Measurements from ENCODE around the gene HOXB9.

HOXB9 gene

DNA sequence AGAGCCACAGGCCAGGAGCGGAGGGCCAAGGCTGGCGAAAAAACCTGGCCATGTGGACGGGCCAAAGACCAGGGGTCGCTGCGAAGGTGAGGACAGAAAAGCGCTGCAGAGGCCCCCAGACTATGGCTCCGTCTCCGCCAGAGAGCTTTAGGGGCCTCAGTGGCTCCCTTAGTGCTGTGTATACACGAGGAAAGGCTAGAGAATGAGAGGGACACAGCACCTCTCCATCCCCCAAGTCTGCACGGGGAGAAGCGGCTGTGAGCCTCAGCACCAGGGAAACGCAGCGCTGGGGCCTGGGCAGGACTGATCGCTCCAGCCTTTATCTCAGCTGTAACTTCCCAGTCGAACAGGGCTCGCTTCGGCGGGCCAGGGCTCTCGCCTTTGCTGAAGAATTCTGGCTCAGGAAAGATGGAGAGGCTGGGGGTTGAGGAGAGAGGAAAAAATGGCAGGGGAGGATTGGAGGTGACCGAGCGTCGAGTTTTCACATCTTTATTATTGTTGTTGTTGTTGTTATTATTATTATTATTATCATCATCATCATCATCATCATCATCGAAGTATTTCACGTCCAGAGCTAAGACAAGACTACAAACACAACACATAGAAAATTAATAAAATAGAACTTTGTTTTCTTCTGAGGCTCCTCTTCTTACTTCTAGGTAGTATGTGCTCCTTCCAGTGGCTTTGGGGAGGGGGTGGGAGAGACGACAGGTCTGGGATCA is 30.7 kb downstream of the HOXB9 start:
- DNase-seq = no peak

DNA sequence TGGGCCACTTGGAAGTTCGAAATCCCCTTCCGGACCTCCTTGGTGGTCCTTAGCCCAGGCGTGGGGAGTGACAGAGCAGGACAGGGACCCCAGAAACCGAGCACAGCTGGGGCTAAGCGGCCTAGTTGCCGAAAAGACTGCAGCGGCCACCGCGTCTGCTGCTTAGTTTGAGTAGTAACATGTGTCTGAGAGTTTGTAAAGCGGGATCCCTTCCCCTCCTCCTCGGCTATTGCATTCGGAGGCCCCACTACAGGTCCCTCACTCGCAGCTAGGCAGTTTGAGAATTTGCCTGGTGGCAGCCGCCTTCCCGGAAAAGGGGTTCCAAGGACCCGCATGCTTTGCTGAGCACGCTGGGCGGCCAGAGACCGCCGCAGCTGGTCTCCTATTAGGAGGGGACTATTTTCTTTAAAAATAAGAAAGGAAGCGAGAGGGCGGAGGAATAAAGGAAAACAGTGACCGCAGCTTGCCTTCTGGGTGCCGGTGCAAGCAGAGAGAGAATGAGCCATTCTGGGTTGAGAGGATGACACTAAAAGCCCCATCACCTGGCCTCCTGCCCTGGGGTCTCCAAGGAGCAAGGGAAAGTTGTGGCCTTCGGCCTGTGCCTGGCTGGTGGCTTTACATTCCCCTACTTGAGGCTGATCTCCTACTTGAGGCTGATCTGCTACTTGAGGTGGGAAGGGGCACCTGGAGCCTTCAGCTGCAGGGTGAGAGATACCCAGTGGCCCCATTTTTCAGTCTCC is 31.4 kb downstream of the HOXB9 start:
- DNase-seq = no peak

- peak; percentile 88 for DNase-seq
Observed at GRCh38 chr17:48593840-48594537, 32.2 kb downstream of the HOXB9 start.

GRCh38 chr17:48593126-48593829 is 32.9 kb downstream of the HOXB9 start, which contains the start of gene HOXB5:
HOXB5 (minus strand) TSS chr17:48593779; CDS start chr17:48593682, 97 bp downstream.
- DNase-seq = no peak

DNA sequence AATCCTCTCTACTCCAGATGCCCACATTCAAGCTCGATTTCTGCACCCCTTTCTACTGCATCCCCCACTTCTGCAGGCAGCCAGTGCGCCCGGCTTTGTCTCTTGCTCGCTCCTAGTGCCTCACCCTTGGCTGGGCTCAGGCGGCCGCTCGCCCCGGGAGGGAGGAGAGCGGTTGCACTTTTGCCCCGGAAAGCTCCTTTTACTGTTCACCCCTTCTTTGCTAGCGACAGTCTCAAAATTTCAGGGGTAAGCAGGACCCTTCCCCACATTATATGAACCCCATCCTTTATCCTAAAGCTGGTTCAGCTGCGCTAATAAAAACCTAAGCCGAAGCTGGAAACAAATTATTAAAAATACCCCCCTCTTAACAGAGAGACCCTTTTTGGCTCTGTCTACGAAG is 33.6 kb downstream of the HOXB9 start:
- DNase-seq = no peak

GRCh38 chr17:48592057-48592514 is 34.1 kb downstream of the HOXB9 start:
- no peak for DNase-seq

GRCh38 chr17:48591255-48592056 is 34.7 kb downstream of the HOXB9 start:
- DNase-seq = no peak

DNA sequence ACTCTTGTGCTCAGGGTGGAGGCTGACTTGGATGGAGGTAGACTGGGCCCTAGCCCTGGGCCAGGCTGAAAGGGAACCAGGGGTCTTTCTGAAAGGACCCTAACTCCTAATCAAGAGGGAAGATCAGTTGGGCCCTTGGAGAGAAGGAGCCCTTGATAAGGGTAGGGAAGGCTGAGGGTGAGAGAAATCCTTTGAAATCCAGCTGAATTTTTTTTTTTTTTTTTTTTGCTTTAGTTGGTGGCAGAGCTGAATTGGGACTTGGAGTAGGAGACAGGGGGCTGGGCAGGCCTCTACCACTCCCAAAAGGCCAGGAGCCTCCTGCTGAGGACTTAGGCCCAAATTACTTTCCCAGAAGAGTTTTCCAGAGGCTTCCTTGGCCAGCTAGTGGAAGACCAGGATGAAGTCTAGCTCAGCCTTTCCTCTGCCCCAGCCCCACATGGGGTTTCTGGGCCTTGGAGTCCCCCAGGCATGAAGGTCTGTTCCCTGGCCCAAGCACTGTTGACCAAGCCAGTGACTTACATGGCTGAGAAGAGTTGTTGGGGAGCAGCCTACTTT is 35.5 kb downstream of the HOXB9 start:
- DNase-seq = no peak

GRCh38 chr17:48589831-48590606 is 36.1 kb downstream of the HOXB9 start, which contains the start of gene HOXB3:
HOXB3 (minus strand) TSS chr17:48590241; CDS start chr17:48552474, 37,767 bp downstream.
- DNase-seq = no peak

- no peak for DNase-seq
Observed at GRCh38 chr17:48589060-48589830, 36.9 kb downstream of the HOXB9 start.

DNA sequence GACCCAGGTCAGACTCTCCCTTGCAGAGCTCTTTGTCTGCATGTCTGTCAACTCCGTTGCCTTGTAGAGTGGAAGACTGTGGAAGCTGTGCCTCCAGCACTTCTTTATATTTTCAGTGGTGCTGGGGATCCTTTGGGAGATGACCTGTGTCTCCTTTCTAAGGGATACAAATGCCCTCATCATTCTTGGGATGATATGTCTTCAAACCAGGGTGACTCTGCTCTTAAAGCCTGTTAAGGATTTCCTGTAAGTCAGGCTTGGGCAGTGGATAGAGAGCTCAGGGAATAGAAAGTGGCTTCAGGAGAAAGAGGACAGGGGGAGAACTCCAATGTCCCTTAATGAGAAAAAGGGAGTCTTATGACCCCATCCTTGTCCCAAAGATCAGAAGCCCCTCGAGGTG is 37.6 kb downstream of the HOXB9 start:
- no peak for DNase-seq

- DNase-seq = no peak
Observed at GRCh38 chr17:48588074-48588415, 38.1 kb downstream of the HOXB9 start.

- peak; percentile 32 for DNase-seq
Observed at GRCh38 chr17:48587276-48588073, 38.7 kb downstream of the HOXB9 start.

GRCh38 chr17:48586355-48587258 is 39.6 kb downstream of the HOXB9 start:
- DNase-seq = no peak

- no peak for DNase-seq
Observed at GRCh38 chr17:48584223-48584741, 41.9 kb downstream of the HOXB9 start.

GRCh38 chr17:48583708-48584222 is 42.4 kb downstream of the HOXB9 start:
- no peak for DNase-seq

DNA sequence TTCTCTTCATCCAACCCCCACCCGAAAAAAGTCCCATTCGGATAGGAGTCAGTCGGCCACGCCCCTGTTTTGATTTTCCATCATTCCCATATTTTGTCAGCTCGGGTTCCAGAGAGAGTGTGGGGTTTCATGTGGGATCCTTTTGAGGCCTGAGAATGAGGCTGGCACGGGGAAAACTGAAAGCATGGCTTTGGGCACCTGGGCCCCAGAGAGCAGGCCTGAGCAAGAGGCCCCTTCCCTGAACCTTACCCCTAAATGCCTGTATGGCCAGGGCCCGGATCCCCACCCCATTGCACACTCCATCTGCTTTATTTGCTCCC is 43.4 kb downstream of the HOXB9 start:
- DNase-seq = no peak
